GM13977 (cell line): Measurements from ENCODE around the gene SCAMP3.
"Not testable (repeated sequence)": the region's sequence is repeated elsewhere in the genome, so short reads cannot be mapped to it uniquely, and the experiment has no call there.

Experiments used
- DNase-seq: peaks from one replicate; pipeline ENCODE4 v3.0.0; 2012; ENCODE audit warnings: low spot score
- in situ Hi-C: fragments of 300-500 bp; cut with MboI; formaldehyde crosslinking; loops from one replicate; pipeline ENCODE4 v1.12.0; 2022; ENCODE audit warnings: low sequenced_read_pairs, low pct_unique_long_range_greater_than_20kb, mixed read lengths, inconsistent platforms; ENCODE audit not compliant: unreplicated experiment
- TF ChIP-seq, protein P1 (sequence below): IDR thresholded peaks from 2 replicates; pipeline ENCODE4 v1.5.1; 2012; ENCODE audit warnings: mild to moderate bottlenecking, control low read depth; ENCODE audit not compliant: insufficient read depth; ENCODE audit errors: extremely low read depth, missing control alignments

Gene SCAMP3

DNA sequence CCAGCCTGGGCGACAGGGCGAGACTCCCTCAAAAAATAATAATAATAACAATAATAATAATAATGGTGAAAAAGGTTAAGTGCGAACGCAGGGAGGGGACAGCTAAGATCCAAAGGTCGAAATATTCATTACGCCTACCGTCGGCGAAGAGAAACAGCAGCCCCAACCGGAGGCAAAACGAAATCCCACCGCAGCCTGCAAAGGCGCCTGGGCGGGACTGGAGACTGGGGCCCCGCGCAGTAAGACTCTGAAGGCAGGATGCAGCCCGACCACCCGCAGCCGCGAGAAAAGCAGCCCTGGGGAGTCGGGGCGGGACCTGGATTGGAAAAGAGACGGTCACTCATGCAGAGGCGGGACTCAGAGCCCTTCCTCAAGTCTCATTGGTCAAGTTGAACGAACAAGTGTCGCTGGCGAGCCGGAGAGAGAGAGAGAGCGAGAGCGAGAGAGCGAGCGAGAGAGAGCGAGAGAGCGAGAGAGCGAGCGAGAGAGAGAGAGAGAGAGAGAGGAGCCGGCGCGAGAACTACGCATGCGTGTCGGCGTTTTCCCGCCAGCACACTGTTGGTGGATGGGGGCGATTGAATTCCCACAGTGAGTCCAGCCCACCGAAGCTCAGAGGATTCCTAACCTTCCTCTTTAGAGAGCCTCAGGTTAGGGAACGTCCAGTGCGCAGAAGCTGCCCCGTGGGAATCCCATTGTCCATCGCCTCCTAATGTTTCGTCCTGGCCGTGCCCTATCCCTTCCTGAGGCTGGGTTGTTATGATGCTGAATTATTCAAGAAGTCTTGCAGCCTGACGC lies 17.6 kb downstream of the SCAMP3 start:
- DNase-seq, result peak; percentile 96
- TF ChIP-seq, protein P1, sequence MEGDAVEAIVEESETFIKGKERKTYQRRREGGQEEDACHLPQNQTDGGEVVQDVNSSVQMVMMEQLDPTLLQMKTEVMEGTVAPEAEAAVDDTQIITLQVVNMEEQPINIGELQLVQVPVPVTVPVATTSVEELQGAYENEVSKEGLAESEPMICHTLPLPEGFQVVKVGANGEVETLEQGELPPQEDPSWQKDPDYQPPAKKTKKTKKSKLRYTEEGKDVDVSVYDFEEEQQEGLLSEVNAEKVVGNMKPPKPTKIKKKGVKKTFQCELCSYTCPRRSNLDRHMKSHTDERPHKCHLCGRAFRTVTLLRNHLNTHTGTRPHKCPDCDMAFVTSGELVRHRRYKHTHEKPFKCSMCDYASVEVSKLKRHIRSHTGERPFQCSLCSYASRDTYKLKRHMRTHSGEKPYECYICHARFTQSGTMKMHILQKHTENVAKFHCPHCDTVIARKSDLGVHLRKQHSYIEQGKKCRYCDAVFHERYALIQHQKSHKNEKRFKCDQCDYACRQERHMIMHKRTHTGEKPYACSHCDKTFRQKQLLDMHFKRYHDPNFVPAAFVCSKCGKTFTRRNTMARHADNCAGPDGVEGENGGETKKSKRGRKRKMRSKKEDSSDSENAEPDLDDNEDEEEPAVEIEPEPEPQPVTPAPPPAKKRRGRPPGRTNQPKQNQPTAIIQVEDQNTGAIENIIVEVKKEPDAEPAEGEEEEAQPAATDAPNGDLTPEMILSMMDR, result peak; percentile 46
- in situ Hi-C loops, result no loop called here

DNA sequence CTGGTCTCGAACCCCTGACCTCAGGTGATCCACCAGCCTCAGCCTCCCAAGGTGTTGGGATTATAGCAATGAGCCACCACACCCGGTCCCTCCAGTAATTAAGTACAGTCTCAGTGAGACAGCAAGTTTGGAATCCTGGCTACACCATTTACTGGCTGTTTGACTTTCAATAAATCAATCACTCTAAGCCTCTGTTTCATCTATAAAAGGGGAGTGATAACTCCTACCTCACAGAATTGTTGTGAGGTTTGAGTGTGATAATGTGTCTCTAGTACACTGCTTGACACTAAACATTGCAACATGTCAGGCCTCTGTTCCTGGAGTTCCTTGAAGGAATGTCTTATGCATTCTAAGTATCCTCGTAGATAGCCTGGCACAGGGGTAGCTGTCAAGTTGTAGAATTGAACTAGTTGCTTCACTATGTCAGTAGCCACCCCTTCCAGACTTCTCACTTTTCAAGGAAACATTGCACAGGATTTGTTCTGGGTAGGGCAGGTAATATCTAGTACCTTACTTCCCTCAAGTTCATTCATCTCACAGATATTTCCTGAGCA lies 19.3 kb downstream of the SCAMP3 start:
- in situ Hi-C loops, result no loop called here
- no peak for DNase-seq

DNA sequence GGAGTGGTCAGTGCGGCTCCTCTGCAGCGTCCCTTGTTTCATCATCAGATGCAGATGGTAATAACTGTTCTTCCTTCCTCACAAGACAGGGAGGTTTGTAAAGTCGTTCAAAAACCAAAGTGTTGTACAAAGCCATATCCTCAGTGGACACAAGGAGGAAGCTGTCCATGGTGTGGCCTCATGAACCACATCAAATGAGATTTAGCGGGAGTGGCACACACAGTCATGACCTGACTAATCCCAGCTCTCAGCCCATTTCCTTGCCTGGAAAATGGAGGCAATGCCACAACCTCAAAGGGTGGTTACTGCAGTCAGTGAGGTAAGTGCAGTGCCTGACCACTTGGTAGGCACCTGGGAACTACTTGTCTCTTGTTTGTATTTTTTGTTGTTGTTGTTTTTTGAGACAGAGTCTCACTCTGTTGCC lies 20.3 kb downstream of the SCAMP3 start:
- TF ChIP-seq, protein P1, result no peak
- DNase-seq, result no peak
- in situ Hi-C loops, result no loop called here

More for the DNA sequence above, 19.3 kb downstream of the SCAMP3 start:
- TF ChIP-seq, protein P1, result no peak

DNA sequence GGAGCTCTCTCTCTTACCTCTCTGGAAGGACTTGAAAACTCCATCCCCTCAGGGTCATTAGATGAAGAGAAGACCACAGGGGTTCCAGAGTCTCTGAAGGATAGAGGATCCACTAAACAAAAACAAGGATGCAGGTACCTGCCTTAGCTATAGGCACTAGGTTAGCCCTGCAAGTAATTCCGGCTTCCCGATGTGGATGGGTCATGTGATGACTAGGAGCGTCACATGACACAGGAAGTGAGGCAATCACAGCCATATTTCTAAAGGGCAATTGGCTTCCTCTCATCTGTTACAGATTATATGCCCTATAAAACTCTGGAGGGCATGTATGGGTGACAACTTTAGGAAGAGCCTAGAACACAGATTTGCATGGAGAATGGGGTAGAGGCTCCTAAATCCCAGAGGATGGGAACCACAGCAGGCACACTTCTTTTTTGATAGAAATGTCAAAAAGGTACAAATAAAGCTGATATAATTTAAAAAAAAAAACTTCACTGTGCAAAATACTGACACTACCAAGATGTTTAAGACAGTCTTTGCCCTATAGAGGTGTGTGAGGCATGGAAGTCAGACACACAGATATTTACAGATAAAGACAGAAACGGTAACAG lies 21.0 kb downstream of the SCAMP3 start:
- TF ChIP-seq, protein P1, result no peak
- in situ Hi-C loops, result no loop called here
- peak; percentile 80 for DNase-seq

DNA sequence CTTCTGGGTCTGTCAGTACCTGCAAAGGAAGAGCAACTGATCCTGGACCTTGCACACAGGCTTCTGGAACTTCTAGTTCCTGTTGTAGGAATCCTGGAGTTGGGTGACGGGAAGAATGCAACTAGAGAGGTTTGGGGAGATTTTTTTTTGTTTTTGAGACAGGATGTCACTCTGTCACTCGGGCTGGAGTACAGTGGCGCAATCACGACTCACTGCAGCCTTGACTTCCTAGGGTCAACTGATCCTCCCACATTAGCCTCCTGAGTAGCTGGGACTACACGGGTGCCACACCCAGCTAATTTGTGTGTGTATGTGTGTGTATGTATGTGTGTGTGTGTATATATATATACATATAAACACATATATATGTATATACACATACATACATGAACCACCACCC lies 25.7 kb downstream of the SCAMP3 start:
- no peak for DNase-seq
- TF ChIP-seq, protein P1, result no peak
- in situ Hi-C loops, result no loop called here

DNA sequence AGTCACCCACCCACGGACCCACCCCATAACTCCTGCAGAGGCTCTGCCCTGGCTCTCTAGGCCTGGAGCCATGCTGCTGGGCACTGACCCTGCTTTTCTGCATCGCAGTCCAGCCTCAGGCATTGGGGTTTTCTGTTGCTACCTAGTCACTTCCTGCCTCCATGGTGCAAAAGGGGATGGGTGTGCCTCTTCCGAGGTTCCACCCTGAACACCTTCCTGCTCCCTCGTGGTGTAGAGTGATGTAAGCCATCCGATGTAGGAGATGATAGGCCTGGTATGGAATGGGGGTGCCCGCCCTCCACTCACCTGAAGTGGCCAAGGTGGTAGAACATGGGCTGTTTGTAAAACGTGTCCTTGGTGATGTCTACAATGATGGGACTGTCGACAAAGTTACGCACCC lies 26.8 kb downstream of the SCAMP3 start:
- in situ Hi-C loops, DNase-seq: not testable (repeated sequence)

DNA sequence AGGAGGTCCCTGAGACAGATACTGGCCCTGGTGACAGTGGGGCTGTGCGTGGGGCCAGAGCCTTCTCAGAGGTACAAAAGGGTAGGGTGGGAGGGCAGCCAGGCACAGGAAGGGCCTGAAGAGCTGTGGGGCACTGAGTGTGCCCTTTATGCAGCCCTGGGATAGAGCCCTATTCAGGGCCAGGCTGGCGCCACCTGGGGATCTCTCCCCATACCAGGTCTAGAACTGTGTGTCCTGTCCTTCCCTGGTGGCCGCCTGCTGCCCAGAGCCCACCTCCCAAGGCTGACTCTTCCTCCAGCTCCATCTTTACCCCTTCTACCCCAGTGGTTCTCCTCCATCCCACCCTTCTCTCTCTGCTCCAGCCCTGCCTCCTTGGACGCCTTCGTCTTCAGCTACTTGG lies 28.7 kb downstream of the SCAMP3 start:
- in situ Hi-C loops, DNase-seq: not testable (repeated sequence)

DNA sequence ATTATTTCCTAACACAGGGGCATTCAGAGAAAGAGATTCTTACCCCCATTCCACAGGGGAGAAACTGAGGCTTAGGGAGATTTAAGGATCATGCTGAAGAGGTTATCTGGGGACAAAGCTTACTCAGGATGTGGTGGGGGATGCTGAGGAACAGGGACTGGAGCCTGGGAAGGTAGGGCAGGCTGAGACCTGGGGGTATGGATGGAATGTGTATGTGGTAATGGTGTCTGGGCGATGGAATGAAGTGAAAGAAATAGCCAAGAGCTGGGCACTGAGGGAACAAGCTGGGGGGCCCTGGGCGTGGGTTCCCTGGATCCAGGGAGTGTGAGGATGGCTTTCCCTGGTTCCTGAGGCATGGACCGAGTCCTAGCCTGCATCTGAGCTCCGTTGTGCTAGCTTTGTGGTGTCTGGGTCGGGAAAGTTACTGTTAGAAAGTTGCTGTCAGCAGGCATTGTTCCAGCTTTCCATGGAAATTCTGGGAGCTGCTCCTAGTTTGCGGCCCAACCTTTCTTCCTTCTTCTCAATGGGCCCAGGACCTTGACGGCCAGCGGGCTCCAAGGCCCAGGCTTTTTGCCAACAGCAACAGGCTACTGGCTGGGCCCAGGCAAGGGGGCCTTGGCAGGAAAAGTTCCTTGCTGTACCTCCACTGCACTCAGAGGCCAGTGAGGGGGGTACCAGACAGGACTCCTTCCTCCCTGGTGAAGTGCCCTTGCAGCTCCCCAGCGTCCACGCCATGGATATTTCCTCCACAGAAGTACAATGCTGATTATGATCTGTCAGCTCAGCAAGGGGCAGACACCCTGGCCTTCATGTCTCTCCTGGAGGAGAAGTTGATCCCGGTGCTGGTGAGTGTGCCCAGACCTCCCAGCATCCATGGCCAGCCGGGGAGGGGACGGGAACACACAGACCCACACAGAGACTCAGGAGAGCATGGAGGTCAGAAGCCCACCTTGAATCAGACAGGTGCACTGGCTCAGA lies 29.9 kb downstream of the SCAMP3 start:
- in situ Hi-C loops, DNase-seq: not testable (repeated sequence)

DNA sequence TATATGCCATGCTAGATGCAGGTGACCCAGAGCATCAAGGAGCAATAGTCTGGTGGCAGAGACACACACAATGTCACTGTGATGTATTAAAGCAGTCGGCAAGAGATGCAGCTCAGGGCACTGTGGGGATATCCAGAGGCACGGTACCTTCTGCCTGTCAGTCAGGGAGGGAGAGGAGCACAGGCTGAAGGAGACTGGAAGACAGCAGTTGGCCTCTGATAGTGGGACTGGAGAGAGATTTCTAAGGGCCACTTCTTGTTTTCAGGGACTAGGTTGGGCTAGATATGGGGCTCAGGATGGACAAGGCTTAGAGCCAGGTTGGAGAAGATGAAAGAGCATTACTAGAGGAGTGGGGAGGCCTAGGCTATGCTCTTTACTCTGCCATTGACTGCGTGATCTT lies 30.9 kb downstream of the SCAMP3 start:
- DNase-seq, in situ Hi-C loops: not testable (repeated sequence)
